GM23248 (cell line): Measurements from ENCODE around the gene LAMB1.

Experiments used
- EZH2 ChIP-seq: fragments of 200-600 bp; sonication (generic); IDR thresholded peaks from 2 replicates; pipeline ENCODE4 v1.6.1; 2018; ENCODE audit warnings: antibody characterized with exemption, mild to moderate bottlenecking; ENCODE audit not compliant: insufficient read depth, poor library complexity, severe bottlenecking
- EZH2phosphoT487 ChIP-seq: fragments of 200-600 bp; sonication (generic); IDR thresholded peaks from 2 replicates; pipeline ENCODE4 v1.6.1; 2018; ENCODE audit warnings: antibody characterized with exemption, moderate library complexity, mild to moderate bottlenecking, low read depth; ENCODE audit not compliant: insufficient read depth

DNA sequence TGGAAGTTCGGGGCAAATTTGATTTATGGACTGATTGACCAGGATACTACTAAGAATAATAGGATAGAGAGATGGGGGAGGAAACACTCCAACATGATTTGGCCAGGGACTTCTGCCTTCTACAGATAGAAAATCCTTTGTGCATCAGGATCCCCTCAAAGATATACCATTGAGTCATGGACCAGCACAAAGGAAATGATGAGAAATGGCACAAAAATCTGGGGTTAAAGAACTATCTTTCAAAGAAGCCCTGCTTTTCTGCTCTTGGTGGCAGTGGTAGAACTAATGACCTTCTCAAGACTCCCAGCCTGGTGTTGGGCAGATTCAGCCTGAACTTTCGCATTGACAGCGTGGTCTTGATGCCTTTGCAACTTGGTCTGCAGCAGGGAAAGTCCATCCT lies 27.6 kb upstream of the LAMB1 start:
- TF ChIP-seq EZH2, result no peak
- no peak for TF ChIP-seq EZH2phosphoT487
